DMS153 (cell line): ENCODE data around the gene SETBP1.

Experiments used
- DNase-seq: peaks from one replicate; lab custom pipeline; 2025; lab: John Stamatoyannopoulos, UW

SETBP1 gene

DNA sequence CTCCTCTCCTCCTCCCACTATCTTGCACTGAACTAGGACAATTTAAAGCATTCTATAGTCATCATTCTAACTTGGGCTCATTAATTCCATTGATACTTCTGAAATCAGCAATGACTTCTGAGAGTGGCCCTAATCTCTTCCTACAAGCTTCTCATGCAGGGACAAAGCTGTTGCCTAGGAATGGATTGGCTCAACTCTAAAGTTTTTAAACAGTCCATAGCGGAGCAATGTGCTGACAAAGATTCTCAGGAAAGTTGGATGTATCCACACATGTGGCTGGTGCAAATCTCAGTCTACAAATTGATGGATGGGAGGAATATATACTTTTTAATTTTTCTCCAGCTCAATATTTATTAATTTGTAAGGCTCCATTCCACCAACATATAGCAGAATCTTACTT lies 388.9 kb downstream of the SETBP1 start:
- no peak for DNase-seq

- DNase-seq: no peak
These were observed 391.3 kb downstream of the SETBP1 start for GRCh38 chr18:45071956-45072355.

DNA sequence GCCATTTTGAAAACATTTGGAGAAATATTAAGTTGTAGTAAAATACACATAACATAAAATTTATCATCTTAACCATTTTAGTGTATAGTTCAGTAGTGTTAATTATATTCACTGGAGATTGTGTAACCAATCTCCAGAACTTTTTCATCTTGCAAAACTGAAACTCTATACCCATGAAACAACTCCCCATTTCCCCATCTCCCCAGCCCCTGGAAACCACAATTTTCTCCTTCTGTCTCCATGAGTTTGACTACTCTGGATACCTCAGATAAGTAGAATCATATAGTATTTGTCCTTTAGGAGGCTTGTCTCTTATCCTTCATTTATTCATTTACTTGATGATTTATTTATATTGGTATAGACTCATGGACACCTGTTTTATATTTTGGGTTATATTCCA lies 392.9 kb downstream of the SETBP1 start:
- DNase-seq: no peak

DNA sequence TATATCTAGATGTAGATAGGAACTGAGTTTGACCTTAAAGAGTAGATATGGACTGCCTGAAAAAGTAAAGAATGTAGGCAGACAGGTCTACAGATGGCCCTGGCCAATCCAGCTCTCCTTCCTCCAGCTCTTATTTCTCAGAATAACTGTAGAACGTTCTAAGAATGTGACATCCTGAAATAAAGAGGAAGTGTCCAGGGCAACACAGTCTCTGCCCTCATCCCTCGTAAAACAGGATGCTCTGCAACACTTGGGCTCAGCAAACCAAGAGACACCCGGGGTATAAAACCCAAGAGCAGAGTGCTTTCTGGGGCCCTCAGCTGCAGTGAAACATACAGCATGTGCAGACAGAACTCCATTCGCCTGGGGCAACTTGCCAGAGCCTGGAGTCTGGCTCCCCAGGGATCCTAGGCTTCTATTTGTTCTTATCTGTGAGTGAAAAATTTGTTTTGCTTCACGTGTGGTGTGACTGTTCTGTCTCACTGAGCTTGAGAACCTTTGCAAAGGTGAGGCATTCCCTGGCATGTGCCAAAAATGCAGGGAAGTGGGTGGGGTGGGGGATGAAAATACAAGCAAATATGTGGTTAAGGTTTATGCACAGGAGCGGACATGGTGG lies 401.0 kb downstream of the SETBP1 start:
- no peak for DNase-seq

GRCh38 chr18:45083226-45083855 lies 402.7 kb downstream of the SETBP1 start:
- no peak for DNase-seq

- no peak for DNase-seq
These were observed 403.5 kb downstream of the SETBP1 start for GRCh38 chr18:45084206-45084605.

GRCh38 chr18:45085916-45086624 lies 405.4 kb downstream of the SETBP1 start:
- DNase-seq: no peak

DNA sequence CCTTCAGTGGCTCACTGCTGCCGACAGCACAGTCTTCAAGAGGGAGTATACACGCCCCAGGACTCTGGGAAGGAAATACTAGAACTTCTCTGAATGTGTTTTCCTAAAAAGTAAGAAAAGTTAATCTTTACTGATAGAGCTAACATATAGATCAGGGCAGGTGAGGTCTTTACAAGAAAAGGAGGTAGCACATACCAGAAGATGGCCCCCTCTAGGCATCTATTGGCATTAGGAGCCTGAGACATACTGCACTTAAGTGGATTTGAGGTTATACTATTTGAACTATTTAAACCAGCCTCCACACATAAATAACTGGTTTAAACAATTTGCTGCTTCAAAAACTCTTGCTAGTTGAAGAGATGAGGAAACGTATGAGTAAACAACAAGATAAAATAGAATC lies 406.1 kb downstream of the SETBP1 start:
- DNase-seq: no peak

- no peak for DNase-seq
These were observed 409.9 kb downstream of the SETBP1 start for GRCh38 chr18:45090526-45091140.

- DNase-seq: no peak
These were observed 419.8 kb downstream of the SETBP1 start for GRCh38 chr18:45100321-45101105.

GRCh38 chr18:45102126-45102525 lies 421.4 kb downstream of the SETBP1 start:
- DNase-seq: no peak

DNA sequence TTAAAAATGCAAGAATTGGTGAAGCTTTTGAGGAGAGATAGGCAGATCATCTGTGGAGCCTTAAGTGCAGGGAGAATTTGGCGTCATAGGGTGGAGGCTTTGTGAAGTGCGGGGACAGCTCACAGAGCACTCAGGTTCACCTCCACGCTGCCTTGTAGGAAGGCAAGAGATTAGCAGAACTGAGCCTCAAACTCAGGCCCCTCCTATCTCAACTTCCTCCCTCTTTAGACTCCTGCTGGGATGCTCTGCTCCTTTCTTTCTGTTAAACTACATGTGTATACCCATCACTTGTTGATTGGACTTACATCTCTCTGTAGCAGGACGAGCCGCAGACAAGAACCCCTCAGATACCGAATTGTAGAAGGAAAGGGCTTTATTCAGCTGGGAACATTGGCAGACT lies 422.2 kb downstream of the SETBP1 start:
- no peak for DNase-seq

- DNase-seq: no peak
These were observed 422.8 kb downstream of the SETBP1 start for GRCh38 chr18:45103319-45104048.

- DNase-seq: no peak
These were observed 423.3 kb downstream of the SETBP1 start for GRCh38 chr18:45104049-45104395.

DNA sequence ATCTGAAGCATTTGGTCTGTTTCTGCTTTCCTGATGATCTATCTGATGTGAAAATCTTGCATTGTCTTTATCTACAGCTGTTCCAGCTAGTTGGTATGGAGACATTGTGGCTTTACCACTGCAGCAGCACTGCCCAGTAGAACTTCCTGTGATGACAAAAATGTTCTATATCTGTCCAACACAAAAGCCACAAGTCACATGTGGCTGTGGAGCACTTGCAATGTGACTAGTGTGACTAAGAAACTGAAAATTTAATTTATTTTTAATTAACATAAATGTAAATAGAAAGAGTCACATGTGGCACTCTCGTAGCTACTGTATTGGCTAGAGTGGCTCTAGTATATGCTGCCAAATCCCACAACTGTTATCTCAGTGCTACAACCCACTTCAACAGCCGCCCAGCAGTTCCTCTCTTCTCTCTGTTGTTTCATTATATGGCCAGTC lies 425.7 kb downstream of the SETBP1 start:
- no peak for DNase-seq

- no peak for DNase-seq
These were observed 426.7 kb downstream of the SETBP1 start for GRCh38 chr18:45107425-45107824.

DNA sequence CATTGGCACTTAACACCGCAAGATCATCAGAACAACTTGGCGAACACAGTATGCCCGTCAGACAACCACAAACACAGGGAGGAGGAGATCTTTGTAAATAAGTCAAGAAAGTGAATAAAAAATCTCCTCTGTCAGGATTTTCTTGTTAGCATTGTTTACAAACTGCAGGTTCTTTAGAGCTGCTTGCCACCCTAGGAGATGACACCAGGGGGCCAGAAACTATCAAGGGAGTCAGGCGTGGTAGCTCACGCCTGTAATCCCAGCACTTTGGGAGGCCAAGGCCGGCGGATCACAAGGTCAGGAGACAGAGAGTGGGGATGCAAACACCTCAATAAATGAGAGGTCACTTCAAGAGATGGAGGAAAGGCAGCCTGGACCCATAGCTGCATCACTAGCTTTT lies 428.1 kb downstream of the SETBP1 start:
- no peak for DNase-seq

- DNase-seq: no peak
These were observed 428.6 kb downstream of the SETBP1 start for GRCh38 chr18:45109271-45109670.

DNA sequence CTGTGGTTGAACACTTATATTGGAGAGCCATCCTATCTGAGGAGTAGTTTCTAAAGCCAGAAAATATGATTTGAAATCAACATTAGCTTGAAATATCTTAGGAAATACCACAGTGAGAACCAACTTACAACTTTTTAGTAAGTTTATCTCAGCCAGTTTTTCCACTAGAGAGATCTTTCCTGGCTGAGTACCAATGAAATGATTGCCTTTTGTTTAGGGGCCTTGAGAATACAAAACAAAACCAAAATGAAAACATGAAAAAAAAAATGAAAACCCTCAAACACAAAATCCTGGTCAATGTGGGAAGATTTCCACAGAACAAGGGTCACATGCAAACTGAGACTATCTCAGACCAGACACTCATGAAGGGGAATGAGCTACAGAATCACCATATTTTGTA lies 429.0 kb downstream of the SETBP1 start:
- no peak for DNase-seq

- DNase-seq: peak; percentile 16
These were observed 430.2 kb downstream of the SETBP1 start for GRCh38 chr18:45110577-45111501.

- DNase-seq: no peak
These were observed 430.8 kb downstream of the SETBP1 start for GRCh38 chr18:45111502-45111848.
